CD4-positive, alpha-beta memory T cell (primary cell): Measurements from ENCODE around the gene BRD8. TPM values are rescaled to one million over a fixed set of nuclear protein-coding genes. Genes with fewer than 3 reads are reported as not detected.
A peak's percentile ranks its signal among the peaks of the same experiment; 100 is the strongest.

Source experiments
- CTCF ChIA-PET: fragments of 350-600 bp; sonication (Branson Sonifier 250); formaldehyde crosslinking; loops from one replicate; lab custom pipeline; 2021; ENCODE audit warnings: inconsistent platforms; ENCODE audit not compliant: partially characterized antibody; lab: Charles Lee
- POLR2A ChIA-PET: fragments of 350-600 bp; sonication (Branson Sonifier 250); formaldehyde crosslinking; loops from one replicate; lab custom pipeline; 2021; ENCODE audit not compliant: partially characterized antibody; lab: Charles Lee
- DNase-seq, 5 donors: peaks; one replicate each; pipeline versions ENCODE4 v3.0.0 to v3.0.0-alpha.2; 2020 to 2022; ENCODE audit warnings: mixed read lengths in 1 of 5
- H3K27ac ChIP-seq: one replicate; pipeline ENCODE4 v1.7.0; 2013; ENCODE audit warnings: low read depth, low read length
- H3K27me3 ChIP-seq: 2 replicates; pipeline ENCODE4 v1.7.0; 2013; ENCODE audit warnings: mild to moderate bottlenecking, low read length, moderate library complexity; ENCODE audit not compliant: insufficient read depth
- H3K36me3 ChIP-seq: 2 replicates; pipeline ENCODE4 v1.7.0; 2013; ENCODE audit warnings: mild to moderate bottlenecking, low read length, moderate library complexity; ENCODE audit not compliant: insufficient read depth
- H3K4me1 ChIP-seq: 2 replicates; pipeline ENCODE4 v1.7.0; 2013; ENCODE audit warnings: mild to moderate bottlenecking, low read length, moderate library complexity; ENCODE audit not compliant: insufficient read depth
- H3K4me3 ChIP-seq, 2 donors: one replicate each; pipeline ENCODE4 v1.7.0; 2013; ENCODE audit warnings: low read length in 2 of 2, mild to moderate bottlenecking in 1 of 2
- H3K9me3 ChIP-seq, 2 donors: one replicate each; pipeline ENCODE4 v1.7.0; 2013; ENCODE audit warnings: low read length in 2 of 2, control low read depth in 1 of 2; ENCODE audit not compliant: control insufficient read depth in 1 of 2
- H3K27ac Mint-ChIP-seq, 7 donors: one replicate each; pipeline ENCODE4 v1.8.0; 2020 to 2021; ENCODE audit warnings: mixed read lengths in 7 of 7, mild to moderate bottlenecking in 6 of 7, inconsistent platforms in 3 of 7, moderate library complexity in 3 of 7
- H3K27me3 Mint-ChIP-seq, 2 donors: one replicate each; pipeline ENCODE4 v1.8.0; 2020 to 2021; ENCODE audit warnings: mixed read lengths in 2 of 2
- H3K36me3 Mint-ChIP-seq, 2 donors: one replicate each; pipeline ENCODE4 v1.8.0; 2020 to 2021; ENCODE audit warnings: mixed read lengths in 2 of 2, inconsistent platforms in 1 of 2, mild to moderate bottlenecking in 1 of 2
- H3K4me1 Mint-ChIP-seq, 4 donors: one replicate each; pipeline ENCODE4 v1.8.0; 2020 to 2021; ENCODE audit warnings: mixed read lengths in 4 of 4, mild to moderate bottlenecking in 1 of 4
- H3K4me3 Mint-ChIP-seq, 8 donors: one replicate each; pipeline ENCODE4 v1.8.0; 2020 to 2021; ENCODE audit warnings: mixed read lengths in 8 of 8, mild to moderate bottlenecking in 7 of 8, moderate library complexity in 6 of 8, inconsistent platforms in 3 of 8
- H3K9me3 Mint-ChIP-seq, 8 donors: one replicate each; pipeline ENCODE4 v1.8.0; 2020 to 2021; ENCODE audit warnings: mixed read lengths in 8 of 8, mild to moderate bottlenecking in 5 of 8, inconsistent platforms in 3 of 8, moderate library complexity in 1 of 8
- intact Hi-C: fragments of 100-400 bp; cut with micrococcal nuclease; formaldehyde crosslinking; loops from one replicate; pipeline ENCODE4 v1.15.1; 2023
- polyA plus RNA-seq, 2 donors: library from polyadenylated mRNA; unstranded; fragments of 300-500 nt; fragmentation: Illumina TruSeq; gene quantifications; one replicate each; pipeline ENCODE4 v1.2.3, GENCODE V29; 2021
- total RNA-seq, 2 experiments: library from RNA; stranded (reverse); gene quantifications; one replicate each; pipeline ENCODE4 v1.2.3, GENCODE V29; 2021

Gene BRD8
- total RNA-seq, result 10 to 100 TPM; 93.7 to 97.3 TPM
- polyA plus RNA-seq, result 10 to 100 TPM; 18.4 to 28.4 TPM

- Mint-ChIP-seq H3K4me1 (peaks cover 4 to 17% (median 11%) of the 10 kb centered on the region in 4 donors), H3K36me3 (peaks cover 10 to 23% of the 10 kb centered on the region in 2 donors), H3K4me3 (peak within 1 kb of the TSS in 1 of 8 donors; percentile 9), H3K9me3 (no peaks in the 10 kb centered on the region), H3K27me3 (no peaks in the 10 kb centered on the region), H3K27ac (peak within 1 kb of the TSS in 2 of 7 donors; percentile 16 to 55)
- ChIA-PET POLR2A (interaction anchor here (0.6 to 1.9 kb wide), 6 partner anchors 9 to 425 kb away, joined by 3 to 9 read pairs (median 4); partner anchors contain the start of genes CDC23, ETF1, FAM53C and HSPA9), CTCF (interaction anchor here (0.8 to 2.5 kb wide), 7 partner anchors 9 to 399 kb away, joined by 3 to 10 read pairs (median 4); partner anchors contain the start of genes HSPA9 and KDM3B)
- Histone ChIP-seq H3K9me3 (no peaks in the 10 kb centered on the region), H3K36me3 (no peaks in the 10 kb centered on the region), H3K27me3 (no peaks in the 10 kb centered on the region), H3K4me1 (peaks cover 17% of the 10 kb centered on the region), H3K4me3 (peak within 1 kb of the TSS; percentile 80 to 93), H3K27ac (peak within 1 kb of the TSS; percentile 72)
- intact Hi-C loops, result loop anchor here (1.0 to 5.0 kb wide), 6 partner anchors 35 to 424 kb away; partner anchors contain the start of genes CDC23, ETF1, FAM53C and HNRNPA0
- DNase-seq, result peak; percentile 85 to 92 (median 88)
Observed at GRCh38 chr5:138178516-138179276, at the start of gene BRD8, which contains the start of gene KIF20A. BRD8 (minus strand) TSS chr5:138178630; CDS start chr5:138178614, 16 bp downstream. KIF20A (plus strand) TSS chr5:138179112; CDS start chr5:138179681, 569 bp downstream.

- CTCF ChIA-PET, result no interaction called here
- Histone ChIP-seq H3K4me1 (no peaks in the 10 kb centered on the region), H3K9me3 (peaks cover 0 to 4% of the 10 kb centered on the region in 2 donors), H3K4me3 (no peak overlapping the region), H3K27me3 (no peaks in the 10 kb centered on the region), H3K27ac (no peak overlapping the region), H3K36me3 (no peaks in the 10 kb centered on the region)
- H3K36me3 Mint-ChIP-seq, result no peaks in the 10 kb centered on the region
- DNase-seq, result no peak
- no peak overlapping the region for H3K27ac Mint-ChIP-seq
- peaks cover 5 to 16% of the 10 kb centered on the region in 2 donors for H3K27me3 Mint-ChIP-seq
- POLR2A ChIA-PET, result no interaction called here
- no peak overlapping the region for H3K4me3 Mint-ChIP-seq
- intact Hi-C loops, result no loop called here
- peaks cover 0 to 13% (median 7%) of the 10 kb centered on the region in 8 donors for H3K9me3 Mint-ChIP-seq
- no peaks in the 10 kb centered on the region for H3K4me1 Mint-ChIP-seq
Observed at GRCh38 chr5:138226910-138227309, 48.5 kb upstream of the BRD8 start.

- H3K27me3 ChIP-seq, result no peaks in the 10 kb centered on the region
- no peaks in the 10 kb centered on the region for H3K4me1 Mint-ChIP-seq
- H3K36me3 Mint-ChIP-seq, result no peaks in the 10 kb centered on the region
- no peak overlapping the region for H3K27ac ChIP-seq
- no peak for DNase-seq
- H3K36me3 ChIP-seq, result no peaks in the 10 kb centered on the region
- no peak overlapping the region for H3K4me3 ChIP-seq
- peaks cover 2 to 15% of the 10 kb centered on the region in 2 donors for H3K27me3 Mint-ChIP-seq
- ChIA-PET POLR2A (no interaction called here), CTCF (no interaction called here)
- peaks cover 0 to 4% of the 10 kb centered on the region in 2 donors for H3K9me3 ChIP-seq
- intact Hi-C loops, result no loop called here
- no peaks in the 10 kb centered on the region for H3K4me1 ChIP-seq
- no peak overlapping the region for H3K27ac Mint-ChIP-seq
- H3K9me3 Mint-ChIP-seq, result peaks cover 0 to 13% (median 7%) of the 10 kb centered on the region in 8 donors
- H3K4me3 Mint-ChIP-seq, result no peak overlapping the region
Observed at GRCh38 chr5:138224712-138225111, 46.3 kb upstream of the BRD8 start.

GRCh38 chr5:138223532-138223931, 45.1 kb upstream of the BRD8 start:
- ChIA-PET POLR2A (no interaction called here), CTCF (no interaction called here)
- no peaks in the 10 kb centered on the region for H3K27me3 ChIP-seq
- no peak overlapping the region for H3K27ac ChIP-seq
- Mint-ChIP-seq H3K9me3 (peaks cover 0 to 13% (median 7%) of the 10 kb centered on the region in 8 donors), H3K4me1 (no peaks in the 10 kb centered on the region), H3K4me3 (no peak overlapping the region), H3K36me3 (no peaks in the 10 kb centered on the region), H3K27ac (no peak overlapping the region), H3K27me3 (peaks cover 3 to 14% of the 10 kb centered on the region in 2 donors)
- H3K9me3 ChIP-seq, result peaks cover 0 to 4% of the 10 kb centered on the region in 2 donors
- DNase-seq, result no peak
- H3K4me3 ChIP-seq, result no peak overlapping the region
- intact Hi-C loops, result no loop called here
- H3K4me1 ChIP-seq, result no peaks in the 10 kb centered on the region
- H3K36me3 ChIP-seq, result no peaks in the 10 kb centered on the region

- intact Hi-C loops, result no loop called here
- H3K36me3 ChIP-seq, result no peaks in the 10 kb centered on the region
- Mint-ChIP-seq H3K4me3 (no peak overlapping the region), H3K4me1 (peaks cover 5 to 18% (median 11%) of the 10 kb centered on the region in 4 donors), H3K9me3 (no peaks in the 10 kb centered on the region), H3K36me3 (peaks cover 0 to 7% of the 10 kb centered on the region in 2 donors), H3K27me3 (peaks cover 3 to 5% of the 10 kb centered on the region in 2 donors), H3K27ac (no peak overlapping the region)
- DNase-seq, result no peak
- no peak overlapping the region for H3K4me3 ChIP-seq
- ChIA-PET POLR2A (no interaction called here), CTCF (interaction anchor here (0.9 to 1.1 kb wide), 2 partner anchors 14 to 138 kb away, joined by 3 read pairs; no protein-coding TSS in a partner anchor)
- no peak overlapping the region for H3K27ac ChIP-seq
- H3K4me1 ChIP-seq, result peaks cover 17% of the 10 kb centered on the region
- H3K9me3 ChIP-seq, result no peaks in the 10 kb centered on the region
- H3K27me3 ChIP-seq, result no peaks in the 10 kb centered on the region
Observed at GRCh38 chr5:138216799-138217198, 38.4 kb upstream of the BRD8 start.

- peak; percentile 91 to 96 (median 94) for DNase-seq
- CTCF ChIA-PET, result interaction anchor here (1.3 to 3.7 kb wide), 2 partner anchors 12 to 140 kb away, joined by 3 to 25 read pairs; partner anchors contain the start of gene KDM3B
Observed at GRCh38 chr5:138213161-138214029, 35.0 kb upstream of the BRD8 start, which contains the start of gene CDC23. CDC23 (minus strand) TSS chr5:138213323; CDS start chr5:138213312, 11 bp downstream.

More at GRCh38 chr5:138213161-138214029, 35.0 kb upstream of the BRD8 start, which contains the start of gene CDC23:
- Mint-ChIP-seq H3K27ac (peak within 1 kb of the TSS; percentile 88 to 98 (median 97)), H3K4me3 (peak within 1 kb of the TSS; percentile 97 to 100 (median 98)), H3K36me3 (peaks cover under 1 to 11% of the 10 kb centered on the region in 2 donors), H3K4me1 (peaks cover 13 to 29% (median 21%) of the 10 kb centered on the region in 4 donors), H3K27me3 (peaks cover 0 to 2% of the 10 kb centered on the region in 2 donors), H3K9me3 (no peaks in the 10 kb centered on the region)
- Histone ChIP-seq H3K4me1 (peaks cover 25% of the 10 kb centered on the region), H3K4me3 (peak within 1 kb of the TSS; percentile 97 to 100), H3K9me3 (no peaks in the 10 kb centered on the region), H3K27ac (peak within 1 kb of the TSS; percentile 85), H3K27me3 (no peaks in the 10 kb centered on the region), H3K36me3 (peaks cover 3% of the 10 kb centered on the region)
- intact Hi-C loops, result loop anchor here (1.0 kb wide), 3 partner anchors 35 to 139 kb away; partner anchors contain the start of genes BRD8, CDC25C and KDM3B
- POLR2A ChIA-PET, result interaction anchor here (0.8 to 1.6 kb wide), 6 partner anchors 34 to 460 kb away, joined by 3 to 8 read pairs (median 4); partner anchors contain the start of genes FAM53C, KDM3B and KIF20A
